IPS-11a (cell line): ENCODE data around the gene CYSTM1.
"Not testable (repeated sequence)": the region's sequence is repeated elsewhere in the genome, so short reads cannot be mapped to it uniquely, and the experiment has no call there.

Experiments
- H3K4me3 ChIP-seq: one replicate; pipeline ENCODE4 v1.5.1; 2013; ENCODE audit warnings: low read depth, low read length, control low read depth

CYSTM1 gene

GRCh38 chr5:140175367-140176030 lies 511 bp downstream of the CYSTM1 start:
- peak overlapping the region; percentile 82 for H3K4me3 ChIP-seq

GRCh38 chr5:140176031-140176387 lies 1.0 kb downstream of the CYSTM1 start:
- H3K4me3 ChIP-seq, result peak overlapping the region; percentile 82

GRCh38 chr5:140178086-140178410 lies 3.1 kb downstream of the CYSTM1 start:
- H3K4me3 ChIP-seq, result no peak overlapping the region

GRCh38 chr5:140178482-140179116 lies 3.6 kb downstream of the CYSTM1 start:
- no peak overlapping the region for H3K4me3 ChIP-seq

GRCh38 chr5:140181002-140181483 lies 6.1 kb downstream of the CYSTM1 start:
- H3K4me3 ChIP-seq, result no peak overlapping the region

- no peak overlapping the region for H3K4me3 ChIP-seq
Observed at GRCh38 chr5:140181525-140181924, 6.5 kb downstream of the CYSTM1 start.

GRCh38 chr5:140182075-140182711 lies 7.2 kb downstream of the CYSTM1 start:
- no peak overlapping the region for H3K4me3 ChIP-seq

GRCh38 chr5:140182803-140183367 lies 7.9 kb downstream of the CYSTM1 start:
- H3K4me3 ChIP-seq, result no peak overlapping the region

GRCh38 chr5:140185409-140185808 lies 10.4 kb downstream of the CYSTM1 start:
- no peak overlapping the region for H3K4me3 ChIP-seq

- H3K4me3 ChIP-seq, result no peak overlapping the region
Observed at GRCh38 chr5:140186267-140186671, 11.3 kb downstream of the CYSTM1 start.

- H3K4me3 ChIP-seq, result no peak overlapping the region
Observed at GRCh38 chr5:140189253-140189652, 14.3 kb downstream of the CYSTM1 start.

GRCh38 chr5:140189977-140190871 lies 15.2 kb downstream of the CYSTM1 start:
- H3K4me3 ChIP-seq, result no peak overlapping the region

GRCh38 chr5:140190872-140191218 lies 15.9 kb downstream of the CYSTM1 start:
- no peak overlapping the region for H3K4me3 ChIP-seq

- no peak overlapping the region for H3K4me3 ChIP-seq
Observed at GRCh38 chr5:140192715-140193430, 17.9 kb downstream of the CYSTM1 start.

- no peak overlapping the region for H3K4me3 ChIP-seq
Observed at GRCh38 chr5:140194662-140195061, 19.7 kb downstream of the CYSTM1 start.

GRCh38 chr5:140196115-140196814 lies 21.3 kb downstream of the CYSTM1 start:
- no peak overlapping the region for H3K4me3 ChIP-seq

- no peak overlapping the region for H3K4me3 ChIP-seq
Observed at GRCh38 chr5:140197023-140197422, 22.0 kb downstream of the CYSTM1 start.

GRCh38 chr5:140198915-140199314 lies 23.9 kb downstream of the CYSTM1 start:
- not testable (repeated sequence) for H3K4me3 ChIP-seq

- no peak overlapping the region for H3K4me3 ChIP-seq
Observed at GRCh38 chr5:140202078-140202477, 27.1 kb downstream of the CYSTM1 start.

GRCh38 chr5:140202610-140203009 lies 27.6 kb downstream of the CYSTM1 start:
- no peak overlapping the region for H3K4me3 ChIP-seq
